GM12875 (cell line): ENCODE results near the gene CEPT1.

ENCODE experiments used
- H3K4me3 ChIP-seq: one replicate; pipeline ENCODE4 v1.5.1; 2011; ENCODE audit warnings: low read depth, low read length, control low read depth
- CTCF ChIP-seq: IDR thresholded peaks from 2 replicates; pipeline ENCODE4 v1.5.1; 2011; ENCODE audit warnings: low read depth, mild to moderate bottlenecking, control low read depth, inconsistent platforms, low read length, moderate library complexity, borderline replicate concordance; ENCODE audit not compliant: insufficient read depth

CEPT1 gene

GRCh38 chr1:111199329-111199728 is 59.3 kb downstream of the CEPT1 start:
- H3K4me3 ChIP-seq: peak overlapping the region; percentile 65
- no peak for TF ChIP-seq CTCF

- TF ChIP-seq CTCF: no peak
- peak within 1 kb of the TSS; percentile 65 for H3K4me3 ChIP-seq
These were observed 60.1 kb downstream of the CEPT1 start, which contains the start of gene DENND2D for GRCh38 chr1:111199881-111200801. TSS of gene DENND2D (minus strand) at chr1:111200646. CDS start at chr1:111200459, 187 bp downstream.

GRCh38 chr1:111200802-111201161 is 60.8 kb downstream of the CEPT1 start:
- H3K4me3 ChIP-seq: peak overlapping the region; percentile 65
- no peak for TF ChIP-seq CTCF

- peak overlapping the region; percentile 65 for H3K4me3 ChIP-seq
- no peak for TF ChIP-seq CTCF
These were observed 61.5 kb downstream of the CEPT1 start for GRCh38 chr1:111201275-111202090.

- H3K4me3 ChIP-seq: peak overlapping the region; percentile 70
- no peak for TF ChIP-seq CTCF
These were observed 62.3 kb downstream of the CEPT1 start for GRCh38 chr1:111202366-111202706.

GRCh38 chr1:111202707-111203623 is 62.9 kb downstream of the CEPT1 start:
- TF ChIP-seq CTCF: no peak
- peak overlapping the region; percentile 70 for H3K4me3 ChIP-seq
